GM23338 (cell line): ENCODE results near the gene MTHFSD. TPM values are rescaled to one million over a fixed set of nuclear protein-coding genes. Genes with fewer than 3 reads are reported as not detected.

Source experiments
- ATAC-seq: fragments of 200-7000 bp; cut with Tn5 transposase; 3 replicates; pipeline ENCODE4 v1.9.1; 2020
- DNase-seq: peaks from one replicate; pipeline ENCODE4 v3.0.0-alpha.2; 2015; ENCODE audit warnings: low spot score
- H2AFZ ChIP-seq: fragments of 200-600 bp; sonication (generic); 2 replicates; pipeline ENCODE4 v1.8.0; 2016; ENCODE audit warnings: antibody characterized with exemption, mild to moderate bottlenecking, moderate library complexity
- H3F3A ChIP-seq: fragments of 200-600 bp; sonication (generic); replicated peaks from 2 replicates; pipeline ENCODE4 v1.8.0; 2017; ENCODE audit warnings: antibody characterized with exemption, mixed run types, low read depth
- H3K27ac ChIP-seq: fragments of 200-600 bp; sonication (generic); 2 replicates; pipeline ENCODE4 v1.6.1; 2016; ENCODE audit warnings: low read depth
- H3K27me3 ChIP-seq: fragments of 200-600 bp; sonication (generic); 2 replicates; pipeline ENCODE4 v1.8.0; 2016; ENCODE audit warnings: mild to moderate bottlenecking, mixed run types, moderate library complexity; ENCODE audit not compliant: insufficient read depth
- H3K36me3 ChIP-seq: fragments of 200-600 bp; sonication (generic); 2 replicates; pipeline ENCODE4 v1.8.0; 2016; ENCODE audit warnings: mild to moderate bottlenecking; ENCODE audit not compliant: insufficient read depth
- H3K4me1 ChIP-seq: fragments of 200-600 bp; sonication (generic); 2 replicates; pipeline ENCODE4 v1.8.0; 2016; ENCODE audit warnings: mild to moderate bottlenecking, moderate library complexity; ENCODE audit not compliant: insufficient read depth
- H3K4me2 ChIP-seq: fragments of 200-600 bp; sonication (generic); 2 replicates; pipeline ENCODE4 v1.7.1; 2017; ENCODE audit warnings: mixed run types
- H3K4me3 ChIP-seq: fragments of 200-600 bp; sonication (generic); 2 replicates; pipeline ENCODE4 v1.6.1; 2016; ENCODE audit warnings: mixed run types
- H3K79me2 ChIP-seq: fragments of 200-600 bp; sonication (generic); replicated peaks from 2 replicates; pipeline ENCODE4 v1.8.0; 2017; ENCODE audit warnings: mild to moderate bottlenecking; ENCODE audit not compliant: insufficient read depth
- H3K9me2 ChIP-seq: fragments of 200-600 bp; sonication (generic); 2 replicates; pipeline ENCODE4 v1.8.0; 2017; ENCODE audit not compliant: insufficient read depth
- H4K20me1 ChIP-seq: fragments of 200-600 bp; sonication (generic); replicated peaks from 2 replicates; pipeline ENCODE4 v1.8.0; 2017; ENCODE audit warnings: mild to moderate bottlenecking; ENCODE audit not compliant: insufficient read depth
- H3K27ac Mint-ChIP-seq: 2 replicates; pipeline ENCODE4 v1.8.0; 2020; ENCODE audit warnings: inconsistent platforms, mild to moderate bottlenecking, moderate library complexity, mixed read lengths
- H3K27me3 Mint-ChIP-seq: 3 replicates; pipeline ENCODE4 v1.8.0; 2022; ENCODE audit warnings: low read depth, mild to moderate bottlenecking, moderate library complexity, mixed read lengths, inconsistent platforms; ENCODE audit not compliant: insufficient read depth, poor library complexity
- H3K36me3 Mint-ChIP-seq: 3 replicates; pipeline ENCODE4 v1.8.0; 2021; ENCODE audit warnings: low read depth, mild to moderate bottlenecking, inconsistent platforms, moderate library complexity, mixed read lengths
- H3K4me1 Mint-ChIP-seq: 3 replicates; pipeline ENCODE4 v1.8.0; 2020; ENCODE audit warnings: mild to moderate bottlenecking, inconsistent platforms, mixed read lengths
- H3K4me3 Mint-ChIP-seq: 3 replicates; pipeline ENCODE4 v1.8.0; 2021; ENCODE audit warnings: moderate library complexity, mild to moderate bottlenecking, inconsistent platforms, mixed read lengths
- H3K9me3 Mint-ChIP-seq: 3 replicates; pipeline ENCODE4 v1.8.0; 2020; ENCODE audit warnings: moderate library complexity, mild to moderate bottlenecking, inconsistent platforms, mixed read lengths
- CREB1 ChIP-seq: fragments of 250-450 bp; sonication (Bioruptor Pico); IDR thresholded peaks from 2 replicates; pipeline ENCODE4 v1.5.0; 2020; ENCODE audit warnings: low read depth, mild to moderate bottlenecking, moderate library complexity
- CTCF ChIP-seq, 2 experiments: fragments of 200-600 bp in 1 of 2; sonication (generic) in 1 of 2; conservative IDR thresholded peaks; 2 replicates each; pipeline versions ENCODE4 v1.5.1 to v1.6.1; 2016 to 2017; ENCODE audit warnings: antibody characterized with exemption in 2 of 2, low read depth in 2 of 2, mild to moderate bottlenecking in 2 of 2, moderate library complexity in 1 of 2
- ETS1 ChIP-seq: IDR thresholded peaks from 2 replicates; pipeline ENCODE4 v1.6.1; 2016; ENCODE audit warnings: antibody characterized with exemption
- EZH2 ChIP-seq: fragments of 200-600 bp; sonication (generic); IDR thresholded peaks from one replicate; pipeline ENCODE4 v1.8.0; 2017; ENCODE audit warnings: antibody characterized with exemption, mild to moderate bottlenecking, low read depth; ENCODE audit not compliant: unreplicated experiment
- EZH2phosphoT487 ChIP-seq: fragments of 200-600 bp; sonication (generic); IDR thresholded peaks from one replicate; pipeline ENCODE4 v1.8.1; 2018; ENCODE audit warnings: antibody characterized with exemption; ENCODE audit not compliant: unreplicated experiment
- JUNB ChIP-seq: IDR thresholded peaks from one replicate; pipeline ENCODE4 v1.6.1; 2016; ENCODE audit warnings: antibody characterized with exemption; ENCODE audit not compliant: unreplicated experiment
- NANOG ChIP-seq: IDR thresholded peaks from 2 replicates; pipeline ENCODE4 v1.6.1; 2016; ENCODE audit warnings: antibody characterized with exemption, borderline replicate concordance
- POLR2AphosphoS5 ChIP-seq: IDR thresholded peaks from 2 replicates; pipeline ENCODE4 v1.6.1; 2016; ENCODE audit warnings: antibody characterized with exemption, low read depth
- REST ChIP-seq: IDR thresholded peaks from one replicate; pipeline ENCODE4 v1.6.1; 2018; ENCODE audit warnings: antibody characterized with exemption; ENCODE audit not compliant: unreplicated experiment
- STAT1 ChIP-seq: IDR thresholded peaks from one replicate; pipeline ENCODE4 v1.6.1; 2016; ENCODE audit warnings: antibody characterized with exemption; ENCODE audit not compliant: unreplicated experiment
- ZNF114 ChIP-seq: fragments of 250-450 bp; sonication (Bioruptor Pico); IDR thresholded peaks from 2 replicates; pipeline ENCODE4 v1.5.0; 2020; ENCODE audit warnings: mild to moderate bottlenecking, moderate library complexity
- ZNF331 ChIP-seq: fragments of 250-450 bp; sonication (Bioruptor Pico); IDR thresholded peaks from 2 replicates; pipeline ENCODE4 v1.5.0; 2020; ENCODE audit warnings: low read depth, mild to moderate bottlenecking, moderate library complexity
- ZNF462 ChIP-seq: fragments of 250-450 bp; sonication (Bioruptor Pico); IDR thresholded peaks from 2 replicates; pipeline ENCODE4 v1.5.0; 2020; ENCODE audit warnings: mild to moderate bottlenecking, moderate library complexity
- polyA plus RNA-seq: library from polyadenylated mRNA; unstranded; fragments of >200 nt; fragmentation: Nextera tagmentation; extraction: Ambion mirVana; gene quantifications from 2 replicates; pipeline ENCODE4 v1.2.1, GENCODE V29; 2016
- total RNA-seq: library from RNA; depleted of rRNA; stranded (reverse); fragments of >200 nt; shearing (Covaris generic); gene quantifications from 2 replicates; pipeline ENCODE4 v1.2.3, GENCODE V29; 2014

Gene MTHFSD
- total and polyA plus RNA-seq, 2 experiments from 2014 or later = 7.2 to 8.1 TPM

GRCh38 chr16:86481607-86482006 lies 73.4 kb downstream of the MTHFSD start:
- no peaks in the 10 kb centered on the region for H3K9me2 ChIP-seq
- Mint-ChIP-seq H3K4me3 (no peak overlapping the region), H3K27ac (no peak overlapping the region), H3K36me3 (no peaks in the 10 kb centered on the region), H3K27me3 (no peaks in the 10 kb centered on the region), H3K4me1 (peaks cover 7% of the 10 kb centered on the region; the same call in 2 of the 3 replicates), H3K9me3 (peaks cover 14% of the 10 kb centered on the region)
- no peak for ATAC-seq
- H3K79me2 ChIP-seq = no peaks in the 10 kb centered on the region
- no peak overlapping the region for H3K4me3 ChIP-seq
- H3K4me2 ChIP-seq = no peak overlapping the region
- no peaks in the 10 kb centered on the region for H3K36me3 ChIP-seq
- H3K27me3 ChIP-seq = no peaks in the 10 kb centered on the region
- H2AFZ ChIP-seq = no peak overlapping the region
- no peak overlapping the region for H3K27ac ChIP-seq
- no peaks in the 10 kb centered on the region for H3F3A ChIP-seq
- no peak for DNase-seq
- TF ChIP-seq ZNF462 (CRISPR knock-in tag) = no peak
- TF ChIP-seq CREB1 (CRISPR knock-in tag) = no peak
- TF ChIP-seq ZNF331 (CRISPR knock-in tag) = no peak
- TF ChIP-seq REST = no peak
- TF ChIP-seq ZNF114 (CRISPR knock-in tag) = no peak
- no peak for TF ChIP-seq EZH2phosphoT487
- TF ChIP-seq NANOG = no peak
- no peak for TF ChIP-seq ETS1
- TF ChIP-seq JUNB = no peak
- no peak for TF ChIP-seq POLR2AphosphoS5
- TF ChIP-seq CTCF (conservative IDR thresholded peaks at IDR 0.05; ENCODE audit: low read depth in 2 of 2) = no peak
- no peak for TF ChIP-seq STAT1
- TF ChIP-seq EZH2 = no peak
- no peaks in the 10 kb centered on the region for H4K20me1 ChIP-seq
- no peaks in the 10 kb centered on the region for H3K4me1 ChIP-seq
